ENCODE results near the gene ZCCHC8. TPM values are rescaled to one million over a fixed set of nuclear protein-coding genes. Genes with fewer than 3 reads are reported as not detected.
"Not testable (repeated sequence)": the region's sequence is repeated elsewhere in the genome, so short reads cannot be mapped to it uniquely, and the experiment has no call there.

ZCCHC8 gene
- total and polyA plus RNA-seq, 8 donors, result 8.6 to 23.7 (median 10.6) TPM

DNA sequence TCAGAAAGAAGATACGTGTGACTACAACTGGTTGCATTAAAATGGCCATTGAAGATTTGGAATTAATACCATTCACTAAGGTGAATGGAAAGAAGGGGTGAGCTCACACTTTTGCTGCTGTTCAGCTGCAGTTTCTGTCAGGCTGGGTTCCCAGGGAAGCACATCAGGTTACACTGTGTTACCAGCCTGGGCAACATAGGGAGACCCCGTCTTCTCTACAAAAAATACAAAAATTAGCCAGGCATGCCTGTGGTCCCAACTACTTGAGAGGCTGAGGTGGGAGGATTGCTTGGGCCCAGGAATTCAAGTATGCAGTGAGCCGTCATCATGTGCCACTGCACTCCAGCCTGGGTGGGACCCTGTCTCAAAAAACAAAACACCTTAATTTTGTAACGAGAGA lies 12.9 kb upstream of the ZCCHC8 start:
- no peaks in the 10 kb centered on the region for H3K27me3 ChIP-seq
- 91 to 94% methylated on average over 4 of the region's 4 CpGs for WGBS, 2 donors
- TF ChIP-seq, protein P1, sequence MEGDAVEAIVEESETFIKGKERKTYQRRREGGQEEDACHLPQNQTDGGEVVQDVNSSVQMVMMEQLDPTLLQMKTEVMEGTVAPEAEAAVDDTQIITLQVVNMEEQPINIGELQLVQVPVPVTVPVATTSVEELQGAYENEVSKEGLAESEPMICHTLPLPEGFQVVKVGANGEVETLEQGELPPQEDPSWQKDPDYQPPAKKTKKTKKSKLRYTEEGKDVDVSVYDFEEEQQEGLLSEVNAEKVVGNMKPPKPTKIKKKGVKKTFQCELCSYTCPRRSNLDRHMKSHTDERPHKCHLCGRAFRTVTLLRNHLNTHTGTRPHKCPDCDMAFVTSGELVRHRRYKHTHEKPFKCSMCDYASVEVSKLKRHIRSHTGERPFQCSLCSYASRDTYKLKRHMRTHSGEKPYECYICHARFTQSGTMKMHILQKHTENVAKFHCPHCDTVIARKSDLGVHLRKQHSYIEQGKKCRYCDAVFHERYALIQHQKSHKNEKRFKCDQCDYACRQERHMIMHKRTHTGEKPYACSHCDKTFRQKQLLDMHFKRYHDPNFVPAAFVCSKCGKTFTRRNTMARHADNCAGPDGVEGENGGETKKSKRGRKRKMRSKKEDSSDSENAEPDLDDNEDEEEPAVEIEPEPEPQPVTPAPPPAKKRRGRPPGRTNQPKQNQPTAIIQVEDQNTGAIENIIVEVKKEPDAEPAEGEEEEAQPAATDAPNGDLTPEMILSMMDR (IDR thresholded peaks at IDR 0.05), result no peak
- DNase-seq, result no peak
- intact Hi-C loops (cut with DNase I), result no loop called here
- no peaks in the 10 kb centered on the region for H3K4me1 ChIP-seq
- H3K36me3 ChIP-seq, result peaks cover 8 to 100% (median 79%) of the 10 kb centered on the region in 3 donors
- FAIRE-seq, result no peak
- no peak overlapping the region for H3K27ac ChIP-seq
- H3K9me3 ChIP-seq, result no peaks in the 10 kb centered on the region
- no peak overlapping the region for H3K4me3 ChIP-seq
- no peak for ATAC-seq

DNA sequence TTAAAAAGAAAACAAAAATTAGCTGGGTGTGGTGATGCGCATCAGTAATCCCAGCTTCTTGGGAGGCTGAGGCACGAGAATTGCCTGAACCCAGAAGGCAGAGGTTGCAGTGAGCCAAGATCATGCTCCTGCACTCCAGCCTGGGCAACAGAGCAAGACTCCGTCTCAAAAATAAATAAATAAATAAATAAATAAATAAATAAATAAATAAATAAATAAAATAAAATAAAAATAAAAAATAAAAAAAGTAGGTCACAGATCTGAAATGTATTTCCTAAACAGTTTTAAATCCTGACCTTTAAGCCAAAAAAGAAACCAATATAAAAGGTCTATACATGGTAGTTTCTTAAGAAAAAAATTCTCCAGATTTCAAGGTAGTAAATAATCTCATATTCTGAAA lies 12.3 kb upstream of the ZCCHC8 start:
- intact Hi-C loops (cut with DNase I); H3K4me1 ChIP-seq; H3K9me3 ChIP-seq; FAIRE-seq; DNase-seq; H3K27me3 ChIP-seq; ATAC-seq; H3K4me3 ChIP-seq; H3K27ac ChIP-seq: not testable (repeated sequence)
- peaks cover 10 to 100% (median 78%) of the 10 kb centered on the region in 3 donors for H3K36me3 ChIP-seq
- 91 to 97% methylated on average over 3 of the region's 3 CpGs for WGBS, 2 donors

DNA sequence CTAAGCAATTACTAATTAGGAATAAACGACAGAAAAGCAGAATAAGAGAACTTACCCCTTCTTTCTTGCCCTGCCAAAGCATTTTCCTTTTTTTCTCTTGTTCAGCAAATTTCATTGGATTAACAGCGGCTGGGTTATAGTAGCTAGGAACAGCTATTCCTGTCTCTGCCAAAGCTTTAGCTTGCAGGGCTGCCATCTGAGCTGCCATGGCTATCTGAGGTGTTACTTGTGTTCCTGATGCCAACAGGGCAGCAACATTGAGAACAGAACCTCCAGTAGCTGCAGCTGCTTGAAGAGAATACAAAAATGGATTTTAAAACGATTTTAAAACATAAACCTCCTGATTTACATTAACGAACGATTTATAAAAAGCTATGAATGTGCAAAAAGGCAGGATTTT lies 7.4 kb upstream of the ZCCHC8 start:
- WGBS, 2 donors, result 91 to 92% methylated on average over 5 of the region's 5 CpGs
- H3K4me3 ChIP-seq, result no peak overlapping the region
- DNase-seq (no peak), ATAC-seq (no peak), FAIRE-seq (no peak)
- TF ChIP-seq, protein P1 (IDR thresholded peaks at IDR 0.05), result no peak
- no peaks in the 10 kb centered on the region for H3K27me3 ChIP-seq
- intact Hi-C loops (cut with DNase I), result no loop called here
- H3K36me3 ChIP-seq, result peaks cover 4 to 99% (median 65%) of the 10 kb centered on the region in 3 donors
- no peaks in the 10 kb centered on the region for H3K9me3 ChIP-seq
- no peaks in the 10 kb centered on the region for H3K4me1 ChIP-seq
- H3K27ac ChIP-seq, result no peak overlapping the region

DNA sequence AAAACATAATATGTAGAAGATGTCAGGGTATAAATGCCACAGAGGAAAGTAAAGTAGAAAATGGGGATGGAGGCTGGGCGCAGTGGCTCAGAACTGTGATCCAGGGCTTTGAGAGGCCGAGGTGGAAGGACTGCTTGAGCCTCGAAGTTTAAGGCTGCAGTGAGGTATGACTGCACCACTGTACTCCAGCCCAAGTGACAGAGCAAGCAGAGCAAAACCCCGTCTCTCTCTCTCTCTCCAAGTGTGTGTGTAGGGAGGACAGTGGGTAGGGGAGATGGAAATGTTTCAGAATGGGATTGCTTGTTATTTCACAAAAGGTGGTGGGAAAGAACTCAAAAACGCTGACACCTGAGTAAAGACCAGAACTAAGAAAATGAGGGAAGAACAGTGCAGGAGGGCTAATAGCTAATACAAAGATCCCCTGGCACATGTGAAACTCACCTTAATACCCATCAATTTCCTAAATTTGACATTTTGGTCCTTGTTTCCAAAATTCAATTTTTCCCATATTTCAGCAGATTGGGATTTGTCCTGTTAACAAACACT lies 5.7 kb upstream of the ZCCHC8 start:
- DNase-seq (no peak), FAIRE-seq (no peak), ATAC-seq (no peak)
- no peak overlapping the region for H3K4me3 ChIP-seq
- H3K9me3 ChIP-seq, result no peaks in the 10 kb centered on the region
- WGBS, 2 donors, result 92 to 96% methylated on average over 5 of the region's 5 CpGs
- no peaks in the 10 kb centered on the region for H3K27me3 ChIP-seq
- H3K4me1 ChIP-seq, result no peaks in the 10 kb centered on the region
- H3K27ac ChIP-seq, result no peak overlapping the region
- TF ChIP-seq, protein P1 (IDR thresholded peaks at IDR 0.05), result no peak
- H3K36me3 ChIP-seq, result peaks cover 4 to 83% (median 54%) of the 10 kb centered on the region in 3 donors
- intact Hi-C loops (cut with DNase I), result no loop called here

DNA sequence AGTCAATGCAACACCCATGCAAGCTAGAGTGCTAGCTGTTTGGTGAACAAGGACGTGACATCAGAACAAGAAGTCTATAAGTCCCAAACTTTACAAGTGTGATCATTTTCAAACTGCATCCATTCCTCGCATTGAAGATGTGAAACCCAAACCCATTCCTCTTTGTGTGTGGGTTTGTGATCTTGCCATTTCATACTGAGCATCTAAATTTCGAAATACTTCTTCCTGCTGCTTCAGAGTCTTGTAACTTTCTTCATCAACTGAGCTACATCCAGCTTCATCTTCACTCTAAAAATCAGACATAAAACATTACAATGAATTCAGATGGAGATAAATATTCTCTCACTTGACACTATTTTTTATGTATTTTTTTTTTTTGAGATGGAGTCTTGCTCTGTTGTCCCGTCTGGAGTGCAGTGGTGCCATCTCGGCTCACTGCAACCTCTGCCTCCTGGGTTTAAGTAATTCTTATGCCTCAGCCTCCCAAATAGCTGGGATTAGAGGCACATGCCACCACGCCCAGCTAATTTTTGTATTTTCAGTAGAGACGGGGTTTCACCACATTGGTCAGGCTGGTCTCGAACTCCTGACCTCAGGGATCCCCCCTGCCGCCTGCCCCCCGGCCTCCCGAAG lies 4.8 kb upstream of the ZCCHC8 start:
- Histone ChIP-seq H3K36me3 (peaks cover 4 to 73% (median 51%) of the 10 kb centered on the region in 3 donors), H3K4me3 (no peak overlapping the region), H3K27ac (no peak overlapping the region), H3K27me3 (no peaks in the 10 kb centered on the region), H3K4me1 (no peaks in the 10 kb centered on the region), H3K9me3 (no peaks in the 10 kb centered on the region)
- ATAC-seq (no peak), FAIRE-seq (no peak), DNase-seq (no peak)
- intact Hi-C loops (cut with DNase I), result no loop called here
- TF ChIP-seq, protein P1 (IDR thresholded peaks at IDR 0.05), result no peak
- WGBS, 2 donors, result 92 to 93% methylated on average over 11 of the region's 11 CpGs

All from pancreas (tissue), 10 donors.